ENCODE results near the gene LTBP4. TPM values are rescaled to one million over a fixed set of nuclear protein-coding genes. Genes with fewer than 3 reads are reported as not detected.
"Not testable (repeated sequence)": the region's sequence is repeated elsewhere in the genome, so short reads cannot be mapped to it uniquely, and the experiment has no call there.

Gene LTBP4
- total RNA-seq, 3 donors from 2014 or later: 141 to 244 (median 160) TPM

DNA sequence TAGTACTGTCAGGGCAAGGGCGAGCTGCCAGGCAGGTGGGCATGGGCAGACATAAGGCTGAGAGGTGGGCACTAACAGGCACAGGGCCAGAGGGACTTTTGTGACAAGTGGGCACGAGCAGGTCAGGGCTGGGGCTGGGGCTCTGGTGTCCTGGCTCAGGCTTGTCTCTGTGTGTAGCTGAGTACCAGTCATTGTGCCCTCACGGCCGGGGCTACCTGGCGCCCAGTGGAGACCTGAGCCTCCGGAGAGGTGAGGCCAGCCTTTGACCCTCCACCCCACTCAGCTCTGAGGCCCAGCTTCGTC, 21.6 kb downstream of the LTBP4 start:
- Histone ChIP-seq H3K9me3 (no peaks in the 10 kb centered on the region), H3K4me1 (ENCODE audit: low read depth) (no peaks in the 10 kb centered on the region), H3K36me3 (ENCODE audit: low read depth) (peaks cover 4% of the 10 kb centered on the region), H3K4me3 (no peak overlapping the region)
- DNase-seq (no peak), ATAC-seq (no peak)
- TF ChIP-seq, protein P1, sequence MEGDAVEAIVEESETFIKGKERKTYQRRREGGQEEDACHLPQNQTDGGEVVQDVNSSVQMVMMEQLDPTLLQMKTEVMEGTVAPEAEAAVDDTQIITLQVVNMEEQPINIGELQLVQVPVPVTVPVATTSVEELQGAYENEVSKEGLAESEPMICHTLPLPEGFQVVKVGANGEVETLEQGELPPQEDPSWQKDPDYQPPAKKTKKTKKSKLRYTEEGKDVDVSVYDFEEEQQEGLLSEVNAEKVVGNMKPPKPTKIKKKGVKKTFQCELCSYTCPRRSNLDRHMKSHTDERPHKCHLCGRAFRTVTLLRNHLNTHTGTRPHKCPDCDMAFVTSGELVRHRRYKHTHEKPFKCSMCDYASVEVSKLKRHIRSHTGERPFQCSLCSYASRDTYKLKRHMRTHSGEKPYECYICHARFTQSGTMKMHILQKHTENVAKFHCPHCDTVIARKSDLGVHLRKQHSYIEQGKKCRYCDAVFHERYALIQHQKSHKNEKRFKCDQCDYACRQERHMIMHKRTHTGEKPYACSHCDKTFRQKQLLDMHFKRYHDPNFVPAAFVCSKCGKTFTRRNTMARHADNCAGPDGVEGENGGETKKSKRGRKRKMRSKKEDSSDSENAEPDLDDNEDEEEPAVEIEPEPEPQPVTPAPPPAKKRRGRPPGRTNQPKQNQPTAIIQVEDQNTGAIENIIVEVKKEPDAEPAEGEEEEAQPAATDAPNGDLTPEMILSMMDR (IDR thresholded peaks at IDR 0.05): no peak
- intact Hi-C loops (cut with DNase I, micrococcal nuclease): no loop called here

DNA sequence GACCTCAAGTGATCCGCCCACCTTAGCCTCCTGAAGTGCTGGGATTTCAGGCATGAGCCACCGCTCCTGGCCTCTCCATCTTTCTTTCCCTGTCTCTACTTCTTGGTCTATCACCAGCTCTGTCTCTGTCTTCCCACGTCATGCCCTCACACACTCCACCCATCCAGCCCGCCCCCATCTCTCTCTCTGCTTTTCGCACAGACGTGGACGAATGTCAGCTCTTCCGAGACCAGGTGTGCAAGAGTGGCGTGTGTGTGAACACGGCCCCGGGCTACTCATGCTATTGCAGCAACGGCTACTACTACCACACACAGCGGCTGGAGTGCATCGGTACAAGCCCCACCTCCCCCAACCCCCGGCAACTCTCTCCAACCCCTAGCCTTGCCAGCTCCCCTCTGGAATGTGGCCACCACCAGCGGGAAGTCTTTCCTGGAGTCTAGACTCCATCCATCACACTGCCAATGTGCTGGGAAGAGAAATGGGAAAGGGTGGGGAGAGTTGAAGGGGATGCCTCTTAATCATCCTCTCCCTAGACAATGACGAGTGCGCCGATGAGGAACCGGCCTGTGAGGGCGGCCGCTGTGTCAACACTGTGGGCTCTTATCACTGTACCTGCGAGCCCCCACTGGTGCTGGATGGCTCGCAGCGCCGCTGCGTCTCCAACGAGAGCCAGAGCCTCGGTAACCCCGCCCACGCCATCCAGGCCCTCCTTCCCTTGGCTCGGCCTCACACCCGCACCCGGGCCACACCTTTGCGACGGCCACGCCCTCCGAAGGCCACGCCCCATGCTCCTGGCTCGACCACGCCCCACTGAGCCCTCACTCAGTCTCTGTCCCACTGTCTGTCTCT, 22.5 kb downstream of the LTBP4 start:
- H3K4me1 ChIP-seq (ENCODE audit: low read depth): no peaks in the 10 kb centered on the region
- no peak overlapping the region for H3K4me3 ChIP-seq
- H3K36me3 ChIP-seq (ENCODE audit: low read depth): peaks cover 4% of the 10 kb centered on the region
- peak; percentile 88 to 94 (median 90) for DNase-seq
- TF ChIP-seq, protein P1 (IDR thresholded peaks at IDR 0.05): no peak
- intact Hi-C loops (cut with DNase I, micrococcal nuclease): no loop called here
- ATAC-seq: peak; percentile 98
- no peaks in the 10 kb centered on the region for H3K9me3 ChIP-seq

DNA sequence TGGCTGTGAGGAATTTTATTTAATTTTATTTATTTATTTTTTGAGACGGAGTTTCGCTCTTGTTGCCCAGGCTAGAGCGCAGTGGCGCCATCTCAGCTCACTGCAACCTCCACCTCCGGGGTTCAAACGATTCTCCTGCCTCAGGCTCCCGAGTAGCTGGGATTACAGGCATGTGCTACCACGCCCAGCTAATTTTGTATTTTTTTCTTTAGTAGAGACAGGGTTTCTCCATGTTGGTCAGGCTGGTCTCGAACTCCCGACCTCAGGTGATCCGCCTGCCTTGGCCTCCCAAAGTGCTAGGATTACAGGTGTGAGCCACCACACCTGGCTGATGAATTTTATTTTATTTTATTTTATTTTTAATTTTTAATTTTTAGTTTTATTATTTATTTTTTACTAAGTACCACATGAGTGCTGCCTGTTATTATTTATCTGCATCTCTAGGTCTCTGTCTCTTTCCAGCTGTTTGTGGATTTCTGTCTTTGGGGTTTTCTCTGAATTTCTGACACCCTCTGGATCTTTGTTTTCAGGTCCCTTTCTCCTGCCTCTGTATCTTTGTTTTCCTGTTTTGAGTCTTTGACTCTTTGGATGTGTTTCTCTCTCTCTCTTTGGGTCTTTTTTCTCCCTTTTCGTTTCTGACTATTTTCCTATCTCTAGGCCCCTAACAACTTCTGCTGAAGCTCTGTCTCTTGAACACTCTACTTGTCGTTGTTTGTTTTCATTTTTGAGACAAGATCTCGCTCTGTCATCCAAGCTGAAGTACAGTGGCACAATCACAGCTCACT, 23.4 kb downstream of the LTBP4 start:
- H3K4me3 ChIP-seq; intact Hi-C loops (cut with DNase I, micrococcal nuclease); H3K9me3 ChIP-seq; DNase-seq; H3K4me1 ChIP-seq (ENCODE audit: low read depth); ATAC-seq; H3K36me3 ChIP-seq (ENCODE audit: low read depth): not testable (repeated sequence)

GRCh38 chr19:40625406-40626120, 24.4 kb downstream of the LTBP4 start:
- Histone ChIP-seq H3K9me3 (no peaks in the 10 kb centered on the region), H3K4me1 (ENCODE audit: low read depth) (no peaks in the 10 kb centered on the region), H3K36me3 (ENCODE audit: low read depth) (no peaks in the 10 kb centered on the region), H3K4me3 (no peak overlapping the region)
- intact Hi-C loops (cut with DNase I, micrococcal nuclease): no loop called here
- DNase-seq (no peak), ATAC-seq (no peak)
- TF ChIP-seq, protein P1 (IDR thresholded peaks at IDR 0.05): no peak

DNA sequence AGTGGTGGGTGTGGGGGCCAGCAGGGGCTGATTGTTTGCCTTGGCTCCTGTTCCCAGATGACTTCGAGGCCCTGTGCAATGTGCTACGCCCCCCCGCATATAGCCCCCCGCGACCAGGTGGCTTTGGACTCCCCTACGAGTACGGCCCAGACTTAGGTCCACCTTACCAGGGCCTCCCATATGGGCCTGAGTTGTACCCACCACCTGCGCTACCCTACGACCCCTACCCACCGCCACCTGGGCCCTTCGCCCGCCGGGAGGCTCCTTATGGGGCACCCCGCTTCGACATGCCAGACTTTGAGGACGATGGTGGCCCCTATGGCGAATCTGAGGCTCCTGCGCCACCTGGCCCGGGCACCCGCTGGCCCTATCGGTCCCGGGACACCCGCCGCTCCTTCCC, 25.7 kb downstream of the LTBP4 start:
- ATAC-seq: no peak
- H3K4me3 ChIP-seq: no peak overlapping the region
- intact Hi-C loops (cut with DNase I, micrococcal nuclease): no loop called here
- DNase-seq: no peak
- no peaks in the 10 kb centered on the region for H3K9me3 ChIP-seq
- H3K36me3 ChIP-seq (ENCODE audit: low read depth): no peaks in the 10 kb centered on the region
- H3K4me1 ChIP-seq (ENCODE audit: low read depth): no peaks in the 10 kb centered on the region
- TF ChIP-seq, protein P1 (IDR thresholded peaks at IDR 0.05): no peak
